HG03558 (cell line): Measurements from ENCODE around the gene RASGRF1.
"Not testable (repeated sequence)": the region's sequence is repeated elsewhere in the genome, so short reads cannot be mapped to it uniquely, and the experiment has no call there.

Experiments
- ATAC-seq: cut with Tn5 transposase; IDR thresholded peaks from one replicate; pipeline ENCODE4 v1.9.1; 2021; ENCODE audit warnings: moderate number of reproducible peaks; ENCODE audit not compliant: unreplicated experiment; ENCODE audit errors: extremely low read depth

Gene RASGRF1

GRCh38 chr15:79023546-79023890, 67.1 kb downstream of the RASGRF1 start:
- no peak for ATAC-seq

GRCh38 chr15:79018960-79019359, 71.6 kb downstream of the RASGRF1 start:
- no peak for ATAC-seq

- no peak for ATAC-seq
These were observed 72.6 kb downstream of the RASGRF1 start for GRCh38 chr15:79017953-79018352.

GRCh38 chr15:79016527-79017170, 73.9 kb downstream of the RASGRF1 start:
- no peak for ATAC-seq

- no peak for ATAC-seq
These were observed 75.2 kb downstream of the RASGRF1 start for GRCh38 chr15:79015416-79015815.

- ATAC-seq, result no peak
These were observed 80.3 kb downstream of the RASGRF1 start for GRCh38 chr15:79010278-79010677.

GRCh38 chr15:79009379-79009778, 81.2 kb downstream of the RASGRF1 start:
- no peak for ATAC-seq

GRCh38 chr15:79008659-79009058, 81.9 kb downstream of the RASGRF1 start:
- no peak for ATAC-seq

- ATAC-seq, result no peak
These were observed 83.5 kb downstream of the RASGRF1 start for GRCh38 chr15:79007066-79007465.

GRCh38 chr15:79006071-79006470, 84.5 kb downstream of the RASGRF1 start:
- ATAC-seq, result no peak

GRCh38 chr15:79004336-79004735, 86.2 kb downstream of the RASGRF1 start:
- ATAC-seq, result peak; percentile 70

GRCh38 chr15:79003896-79004295, 86.7 kb downstream of the RASGRF1 start:
- no peak for ATAC-seq

- no peak for ATAC-seq
These were observed 87.3 kb downstream of the RASGRF1 start for GRCh38 chr15:79003301-79003700.

GRCh38 chr15:79002581-79002980, 88.0 kb downstream of the RASGRF1 start:
- ATAC-seq, result no peak

- no peak for ATAC-seq
These were observed 90.9 kb downstream of the RASGRF1 start for GRCh38 chr15:78999636-79000035.

GRCh38 chr15:78998526-78998925, 92.1 kb downstream of the RASGRF1 start:
- no peak for ATAC-seq

- no peak for ATAC-seq
These were observed 92.5 kb downstream of the RASGRF1 start for GRCh38 chr15:78997981-78998499.

GRCh38 chr15:78996894-78997275, 93.7 kb downstream of the RASGRF1 start:
- no peak for ATAC-seq

GRCh38 chr15:78995921-78996893, 94.4 kb downstream of the RASGRF1 start:
- ATAC-seq, result no peak

- ATAC-seq, result not testable (repeated sequence)
These were observed 95.4 kb downstream of the RASGRF1 start for GRCh38 chr15:78995161-78995560.

- no peak for ATAC-seq
These were observed 96.5 kb downstream of the RASGRF1 start for GRCh38 chr15:78993931-78994530.
